KOPT-K1 (cell line): Measurements from ENCODE around the gene CLMP.

Experiments used
- H3K27ac ChIP-seq: fragments of 200-600 bp; sonication (generic); 2 replicates; pipeline ENCODE4 v1.5.1; 2016; ENCODE audit warnings: antibody characterized with exemption, mild to moderate bottlenecking, low read depth, low read length; ENCODE audit not compliant: poor library complexity, severe bottlenecking
- H3K36me3 ChIP-seq: fragments of 200-600 bp; sonication (generic); 2 replicates; pipeline ENCODE4 v1.5.1; 2017; ENCODE audit warnings: antibody characterized with exemption, mild to moderate bottlenecking, low read length, moderate library complexity; ENCODE audit not compliant: insufficient read depth
- H3K9me3 ChIP-seq: fragments of 200-600 bp; sonication (generic); 2 replicates; pipeline ENCODE4 v1.5.1; 2017; ENCODE audit warnings: antibody characterized with exemption, low read length, mild to moderate bottlenecking; ENCODE audit not compliant: insufficient read depth, poor library complexity, severe bottlenecking

Gene CLMP

GRCh38 chr11:123228496-123229163 lies 33.6 kb upstream of the CLMP start:
- no peaks in the 10 kb centered on the region for H3K9me3 ChIP-seq
- H3K27ac ChIP-seq, result no peak overlapping the region
- no peaks in the 10 kb centered on the region for H3K36me3 ChIP-seq

- Histone ChIP-seq H3K27ac (no peak overlapping the region), H3K9me3 (no peaks in the 10 kb centered on the region), H3K36me3 (no peaks in the 10 kb centered on the region)
Measured at GRCh38 chr11:123227763-123228495, 32.9 kb upstream of the CLMP start.

DNA sequence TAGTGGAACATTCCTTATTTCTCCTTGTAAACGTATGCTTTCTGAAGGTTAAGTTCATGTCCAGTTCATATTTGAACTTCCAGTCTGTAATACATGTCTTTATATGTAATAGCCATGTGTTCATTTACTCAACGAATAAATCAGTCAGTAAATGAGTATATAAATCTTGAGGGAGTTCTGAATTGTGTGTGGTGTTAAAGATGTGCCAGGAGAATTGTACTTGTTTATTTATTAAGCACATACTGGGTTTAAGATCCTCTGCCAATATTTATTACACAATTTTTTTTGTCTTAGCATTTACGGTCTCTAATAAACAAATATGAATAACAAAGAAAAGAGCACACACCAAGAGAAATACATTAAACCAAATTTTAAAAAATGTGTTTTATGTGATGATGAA lies 26.5 kb upstream of the CLMP start:
- H3K27ac ChIP-seq, result no peak overlapping the region
- H3K36me3 ChIP-seq, result no peaks in the 10 kb centered on the region
- H3K9me3 ChIP-seq, result peaks cover 8% of the 10 kb centered on the region

DNA sequence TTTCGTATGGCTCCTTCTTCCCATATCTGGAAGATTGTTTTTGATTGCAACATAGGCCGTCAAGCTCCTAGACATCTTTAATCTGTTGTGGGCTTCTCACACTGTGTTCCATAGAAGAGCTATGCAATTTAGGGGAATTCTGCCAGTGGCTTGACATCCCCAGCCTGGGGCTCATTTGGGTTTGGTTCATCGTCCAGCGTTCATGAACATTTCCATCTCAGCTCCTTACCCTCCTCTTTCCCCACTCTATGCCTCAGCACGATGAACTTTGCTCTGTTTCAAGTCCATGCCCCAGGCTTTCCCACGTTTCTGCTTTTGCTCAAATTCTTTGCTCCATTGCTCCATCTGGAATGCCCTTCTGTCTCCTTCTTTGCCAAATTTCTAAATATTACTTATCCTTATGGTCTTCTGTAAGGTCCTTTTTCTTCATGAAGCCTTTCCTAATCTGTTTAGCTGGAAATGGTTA lies 26.1 kb upstream of the CLMP start:
- H3K27ac ChIP-seq, result no peak overlapping the region
- no peaks in the 10 kb centered on the region for H3K36me3 ChIP-seq
- peaks cover 8% of the 10 kb centered on the region for H3K9me3 ChIP-seq

DNA sequence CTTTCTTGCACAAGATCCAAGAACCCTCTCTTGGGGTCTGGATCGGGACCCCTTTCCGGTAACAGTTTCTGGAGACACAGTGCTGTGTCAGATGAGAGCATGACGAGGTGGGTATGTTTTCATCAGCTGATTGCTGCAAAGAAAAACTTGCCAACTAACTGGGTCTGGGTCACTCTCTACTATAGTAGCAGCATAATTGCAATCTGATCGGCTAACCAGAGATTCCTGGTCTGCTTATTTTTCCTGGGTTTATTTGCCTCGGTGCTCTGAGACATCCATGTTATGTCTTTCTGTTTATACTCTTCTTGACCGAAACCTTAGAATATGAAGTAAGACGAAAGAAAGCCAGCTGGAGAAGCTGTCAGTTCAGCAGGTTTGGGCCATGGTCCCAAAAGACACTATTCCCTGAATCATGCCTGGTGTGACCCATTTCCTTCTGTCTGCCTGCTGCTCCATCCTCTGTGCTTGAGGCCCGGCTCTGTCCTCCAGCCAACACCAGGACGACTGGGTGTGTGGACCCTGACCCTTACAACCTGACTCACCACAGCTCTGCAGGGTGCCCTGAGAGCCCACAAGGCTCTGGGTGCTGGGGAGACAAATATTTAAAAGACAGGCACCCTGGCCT lies 24.1 kb upstream of the CLMP start:
- H3K9me3 ChIP-seq, result peaks cover 8% of the 10 kb centered on the region
- H3K36me3 ChIP-seq, result no peaks in the 10 kb centered on the region
- H3K27ac ChIP-seq, result no peak overlapping the region

- Histone ChIP-seq H3K27ac (no peak overlapping the region), H3K36me3 (no peaks in the 10 kb centered on the region), H3K9me3 (peaks cover 8% of the 10 kb centered on the region)
Measured at GRCh38 chr11:123218451-123218850, 23.4 kb upstream of the CLMP start.

DNA sequence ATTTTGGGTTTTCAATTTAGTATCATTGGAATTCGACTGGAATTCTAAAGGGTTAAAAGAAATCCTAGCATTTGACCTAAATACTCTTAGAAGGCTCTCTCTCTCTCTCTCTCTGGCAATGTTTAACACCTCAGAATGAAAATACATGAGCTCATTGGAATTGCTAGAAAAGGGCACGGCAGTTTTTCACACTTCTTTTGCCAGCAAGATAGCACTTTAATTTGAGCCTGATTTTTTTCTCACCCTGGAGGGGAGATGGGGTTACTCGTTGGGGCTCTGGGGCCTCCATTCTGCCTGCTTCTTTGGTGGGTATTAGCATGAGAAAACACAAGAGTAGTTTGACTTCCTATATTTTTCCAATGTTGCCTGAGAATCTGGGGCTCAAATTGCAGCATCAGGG lies 22.8 kb upstream of the CLMP start:
- Histone ChIP-seq H3K27ac (no peak overlapping the region), H3K9me3 (peaks cover 8% of the 10 kb centered on the region), H3K36me3 (no peaks in the 10 kb centered on the region)

- no peaks in the 10 kb centered on the region for H3K9me3 ChIP-seq
- no peaks in the 10 kb centered on the region for H3K36me3 ChIP-seq
- H3K27ac ChIP-seq, result no peak overlapping the region
Measured at GRCh38 chr11:123216249-123216648, 21.2 kb upstream of the CLMP start.

DNA sequence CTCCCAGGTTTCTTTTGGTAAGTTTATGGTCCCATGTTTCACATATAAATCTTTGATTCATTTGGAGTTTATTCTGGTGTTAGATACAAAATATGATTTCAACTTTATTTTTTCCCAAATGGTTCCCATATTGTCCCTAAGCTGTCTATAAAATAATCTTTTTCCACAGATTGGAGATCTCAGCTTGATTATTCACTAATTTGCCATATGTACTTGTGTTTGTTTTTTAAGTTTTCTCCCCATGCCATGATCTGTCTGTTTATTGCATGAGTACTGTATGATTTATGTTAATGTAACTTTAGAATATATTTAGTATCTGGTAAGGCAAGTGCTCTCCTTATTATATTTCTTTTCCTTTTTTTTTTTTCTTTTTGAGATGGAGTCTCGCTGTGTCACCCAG lies 19.9 kb upstream of the CLMP start:
- H3K9me3 ChIP-seq, result no peaks in the 10 kb centered on the region
- H3K36me3 ChIP-seq, result no peaks in the 10 kb centered on the region
- no peak overlapping the region for H3K27ac ChIP-seq

- Histone ChIP-seq H3K9me3 (no peaks in the 10 kb centered on the region), H3K36me3 (no peaks in the 10 kb centered on the region)
Measured at GRCh38 chr11:123214396-123214795, 19.3 kb upstream of the CLMP start.

DNA sequence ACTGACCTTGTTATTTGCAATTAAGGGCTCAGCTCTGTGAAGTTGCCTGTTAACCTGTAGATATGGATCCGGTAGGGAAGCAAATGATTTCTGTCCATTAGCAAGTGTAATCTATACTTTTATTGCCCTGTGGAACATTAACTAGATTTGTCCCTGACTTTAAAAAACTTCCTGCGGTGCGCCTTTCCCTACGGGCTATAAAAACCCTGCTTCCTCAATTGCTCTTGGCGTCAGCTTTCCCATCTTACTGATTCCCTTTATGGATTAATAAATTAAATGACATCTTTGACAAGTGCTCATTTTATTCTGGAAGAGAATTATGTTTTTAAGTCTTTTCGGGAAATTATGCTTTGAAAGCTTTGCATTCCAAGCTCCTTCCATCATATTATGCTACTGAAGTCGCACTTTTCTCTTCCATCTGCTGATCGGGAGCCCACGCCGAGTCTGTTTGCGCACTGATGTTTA lies 18.3 kb upstream of the CLMP start:
- Histone ChIP-seq H3K9me3 (no peaks in the 10 kb centered on the region), H3K27ac (no peak overlapping the region), H3K36me3 (no peaks in the 10 kb centered on the region)

More at GRCh38 chr11:123214396-123214795, 19.3 kb upstream of the CLMP start:
- no peak overlapping the region for H3K27ac ChIP-seq

GRCh38 chr11:123212406-123212805 lies 17.4 kb upstream of the CLMP start:
- H3K27ac ChIP-seq, result no peak overlapping the region
- no peaks in the 10 kb centered on the region for H3K36me3 ChIP-seq
- no peaks in the 10 kb centered on the region for H3K9me3 ChIP-seq

DNA sequence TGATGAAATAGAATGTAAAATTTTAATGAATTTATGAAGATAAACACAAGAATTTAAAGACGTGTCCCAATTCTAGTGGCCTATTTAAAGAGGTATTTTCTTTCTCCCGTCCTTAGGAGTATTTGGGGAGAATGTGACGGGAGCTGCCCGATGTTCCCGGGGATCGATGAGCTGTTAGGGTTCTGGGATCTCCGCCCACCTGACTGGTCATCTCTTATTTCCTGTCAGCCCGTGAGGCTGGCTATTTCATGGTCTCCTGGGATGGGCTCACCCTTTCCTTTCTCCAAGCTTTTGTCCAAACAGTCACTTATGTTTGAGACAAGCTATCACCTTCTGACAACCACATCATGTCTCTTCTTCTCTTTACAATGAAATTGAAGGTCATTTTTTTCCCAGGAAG lies 16.9 kb upstream of the CLMP start:
- H3K27ac ChIP-seq, result no peak overlapping the region
- H3K36me3 ChIP-seq, result no peaks in the 10 kb centered on the region
- no peaks in the 10 kb centered on the region for H3K9me3 ChIP-seq

DNA sequence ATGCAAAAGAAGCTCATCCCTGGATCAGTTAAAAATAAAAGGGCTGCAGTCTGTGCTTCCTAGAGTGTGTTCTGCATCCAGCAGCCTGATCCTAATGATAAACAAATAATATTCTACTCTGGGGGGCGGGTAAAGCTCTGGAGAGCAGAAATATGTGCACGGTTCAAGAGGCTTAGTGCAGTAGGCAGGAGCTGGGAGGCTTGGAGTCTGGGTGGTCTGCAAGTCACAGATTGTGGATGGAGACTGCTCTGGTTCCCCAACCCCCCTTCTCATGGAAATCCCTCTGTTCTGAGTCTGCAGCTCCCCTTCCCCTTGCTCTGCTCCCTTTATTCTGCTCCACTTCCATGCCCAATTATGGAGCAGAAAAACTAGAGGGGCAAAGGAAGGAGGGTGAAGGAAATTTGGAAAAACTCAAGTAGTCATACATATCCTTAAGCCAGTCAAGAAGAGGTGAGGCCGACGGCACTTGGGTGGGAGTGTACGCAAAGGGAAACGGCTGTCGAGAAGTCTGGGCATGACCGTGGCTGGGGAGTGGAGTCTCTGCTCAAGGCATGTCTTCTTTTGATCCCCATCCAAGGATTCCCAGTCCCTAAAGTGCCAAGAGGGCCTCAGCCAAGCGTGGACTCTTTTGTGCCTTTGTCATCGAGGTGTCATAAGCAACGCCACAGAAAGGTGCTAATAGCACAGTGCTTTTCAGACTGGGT lies 16.3 kb upstream of the CLMP start:
- Histone ChIP-seq H3K36me3 (no peaks in the 10 kb centered on the region), H3K9me3 (no peaks in the 10 kb centered on the region), H3K27ac (no peak overlapping the region)

DNA sequence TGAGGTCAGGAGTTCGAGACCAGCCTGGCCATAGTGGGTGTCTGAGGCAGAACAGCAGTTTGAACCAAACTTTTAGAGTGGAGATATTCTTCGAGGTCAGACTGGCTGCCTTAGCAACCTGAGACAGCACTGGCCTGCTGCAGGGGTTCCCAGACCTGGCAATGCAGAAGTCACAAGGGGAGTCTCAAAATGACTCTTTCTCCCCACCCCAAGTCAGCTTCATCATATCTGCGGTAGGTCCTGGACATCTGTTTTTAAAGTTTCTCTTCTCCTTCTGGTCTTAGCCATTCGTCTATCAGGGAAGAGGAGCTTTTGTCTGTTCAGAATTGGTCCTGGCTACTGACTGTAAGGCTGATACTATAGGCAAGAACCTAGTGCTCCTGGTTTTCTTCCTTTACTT lies 14.5 kb upstream of the CLMP start:
- Histone ChIP-seq H3K9me3 (no peaks in the 10 kb centered on the region), H3K27ac (no peak overlapping the region), H3K36me3 (no peaks in the 10 kb centered on the region)
